Endothelial cell of umbilical vein (primary cell): ENCODE results near the gene KRT79. TPM values are rescaled to one million over a fixed set of nuclear protein-coding genes. Genes with fewer than 3 reads are reported as not detected.

ENCODE experiments used
- BruUV-seq: library from RNA; stranded (reverse); fragments of 400-500 nt; replicated peaks from 2 replicates; lab custom pipeline; 2021; lab: Mats Ljungman, UMichigan
- CTCF ChIA-PET: fragments of 300-600, 350-600 bp; sonication (Branson Sonifier 250); formaldehyde crosslinking; loops from one replicate; lab custom pipeline; 2021; ENCODE audit warnings: antibody characterized with exemption, inconsistent platforms; lab: Charles Lee
- POLR2A ChIA-PET: fragments of 300-600, 350-600 bp; sonication (Branson Sonifier 250); formaldehyde crosslinking; loops from one replicate; lab custom pipeline; 2021; ENCODE audit warnings: antibody characterized with exemption, inconsistent platforms; lab: Charles Lee
- DNase-seq: peaks from one replicate; pipeline ENCODE4 v3.0.0-alpha.2; 2011; ENCODE audit warnings: low read depth, low spot score
- FAIRE-seq: peaks from 2 replicates; lab custom pipeline; 2011; peaks lifted over from hg19 to GRCh38; lab: Jason Lieb, UNC
- H2AFZ ChIP-seq: 2 replicates; pipeline ENCODE4 v1.6.0; 2012; ENCODE audit warnings: low read depth, low read length, control low read depth, inconsistent platforms
- H3K27ac ChIP-seq: 2 replicates; pipeline ENCODE4 v1.5.1; 2011; ENCODE audit warnings: low read depth, mild to moderate bottlenecking, control low read depth, low read length, moderate library complexity; ENCODE audit not compliant: insufficient read depth
- H3K27me3 ChIP-seq, 2 experiments: 2 replicates each; pipeline versions ENCODE4 v1.6.0 to v1.6.1; 2011; ENCODE audit warnings: low read length in 2 of 2, mixed read lengths in 1 of 2; ENCODE audit not compliant: control insufficient read depth in 2 of 2, insufficient read depth in 2 of 2
- H3K36me3 ChIP-seq, 2 experiments: 2 replicates in 1 of 2; 3 replicates in 1 of 2; pipeline ENCODE4 v1.5.1; 2011; ENCODE audit warnings: low read length in 2 of 2, mild to moderate bottlenecking in 1 of 2, moderate library complexity in 1 of 2; ENCODE audit not compliant: control insufficient read depth in 2 of 2, insufficient read depth in 2 of 2; ENCODE audit errors: extremely low read depth in 1 of 2
- H3K4me1 ChIP-seq: 3 replicates; pipeline ENCODE4 v1.5.1; 2011; ENCODE audit warnings: mild to moderate bottlenecking, low read length; ENCODE audit not compliant: control insufficient read depth, insufficient read depth; ENCODE audit errors: extremely low read depth
- H3K4me2 ChIP-seq: 2 replicates; pipeline ENCODE4 v1.6.1; 2011; ENCODE audit warnings: low read length, control low read depth, mixed read lengths; ENCODE audit not compliant: insufficient read depth
- H3K4me3 ChIP-seq, 3 experiments: fragments of 200-600 bp in 1 of 3; sonication (generic), shearing (Covaris generic) in 1 of 3; replicated peaks in 1 of 3; 2 replicates each; pipeline ENCODE4 v1.5.1; 2011 to 2016; ENCODE audit warnings: control low read depth in 3 of 3, low read length in 3 of 3, mild to moderate bottlenecking in 2 of 3, inconsistent platforms in 1 of 3, low read depth in 1 of 3, moderate library complexity in 1 of 3; ENCODE audit not compliant: insufficient read depth in 1 of 3
- H3K79me2 ChIP-seq: 2 replicates; pipeline ENCODE4 v1.6.0; 2012; ENCODE audit warnings: low read length, inconsistent platforms; ENCODE audit not compliant: control insufficient read depth, insufficient read depth
- H3K9ac ChIP-seq: replicated peaks from 2 replicates; pipeline ENCODE3; 2011; ENCODE audit warnings: low read length, control low read depth; ENCODE audit not compliant: insufficient read depth; ENCODE audit errors: extremely low read depth
- H3K9me1 ChIP-seq: replicated peaks from 3 replicates; pipeline ENCODE4 v1.6.0; 2011; ENCODE audit warnings: mild to moderate bottlenecking, low read length; ENCODE audit not compliant: control insufficient read depth, insufficient read depth; ENCODE audit errors: extremely low read depth
- H3K9me3 ChIP-seq: replicated peaks from 2 replicates; pipeline ENCODE4 v1.5.1; 2012; ENCODE audit warnings: low read length, inconsistent platforms; ENCODE audit not compliant: control insufficient read depth, insufficient read depth
- H4K20me1 ChIP-seq: replicated peaks from 2 replicates; pipeline ENCODE3; 2011; ENCODE audit warnings: mild to moderate bottlenecking, low read length; ENCODE audit not compliant: control insufficient read depth, insufficient read depth; ENCODE audit errors: extremely low read depth
- EZH2 ChIP-seq: IDR thresholded peaks from 2 replicates; pipeline ENCODE4 v1.6.1; 2012; ENCODE audit warnings: borderline replicate concordance, low read depth, mild to moderate bottlenecking, moderate library complexity, low read length, inconsistent platforms; ENCODE audit not compliant: severe bottlenecking
- JUN ChIP-seq: IDR thresholded peaks from 2 replicates; pipeline ENCODE4 v1.6.1; 2011; ENCODE audit warnings: borderline replicate concordance, low read depth; ENCODE audit not compliant: insufficient read length, insufficient read depth
- POLR2A ChIP-seq: IDR thresholded peaks from 2 replicates; pipeline ENCODE4 v1.6.1; 2012; ENCODE audit warnings: low read depth, mild to moderate bottlenecking, control low read depth, low read length
- POLR2AphosphoS5 ChIP-seq: IDR thresholded peaks from 2 replicates; pipeline ENCODE4 v1.6.1; 2012; ENCODE audit warnings: low read depth, mild to moderate bottlenecking, control low read depth, low read length, moderate library complexity; ENCODE audit not compliant: insufficient read depth
- dilution Hi-C: fragments of 300-500 bp; cut with MboI; formaldehyde crosslinking; loops from one replicate; pipeline ENCODE4 v1.15.0; 2019; ENCODE audit warnings: low sequenced_read_pairs; ENCODE audit not compliant: extremely low pct_ligation_motif_present
- intact Hi-C: fragments of 100-400 bp; cut with micrococcal nuclease; formaldehyde crosslinking; loops from one replicate; pipeline ENCODE4 v1.10.0; 2022
- polyA plus RNA-seq, 4 experiments: library from polyadenylated mRNA; depleted of rRNA in 3 of 4; stranded (reverse) in 3 of 4; unstranded in 1 of 4; fragments of >200 nt; gene quantifications; 2 replicates each; pipeline versions ENCODE4 v1.2.1 to v1.2.3, GENCODE V29; 2011 to 2012; ENCODE audit warnings: missing spikeins in 1 of 4
- total RNA-seq: library from RNA; stranded (reverse); gene quantifications from 2 replicates; pipeline ENCODE4 v1.2.3, GENCODE V29; 2021
- TF ChIP-seq, protein P1 (sequence below), 2 donors: IDR thresholded peaks; 1 replicate in 1 of 2; 2 replicates in 1 of 2; pipeline ENCODE4 v1.5.1; 2011; ENCODE audit warnings: low read length in 2 of 2, mild to moderate bottlenecking in 2 of 2, moderate library complexity in 2 of 2, control low read depth in 1 of 2, inconsistent platforms in 1 of 2, low read depth in 1 of 2; ENCODE audit not compliant: insufficient read depth in 1 of 2; ENCODE audit errors: extremely low read depth in 1 of 2

KRT79 gene
- total and polyA plus RNA-seq, 2 donors (not counting 3 experiments of a cell fraction or from before 2014, with no cell fraction given) = not detected

DNA sequence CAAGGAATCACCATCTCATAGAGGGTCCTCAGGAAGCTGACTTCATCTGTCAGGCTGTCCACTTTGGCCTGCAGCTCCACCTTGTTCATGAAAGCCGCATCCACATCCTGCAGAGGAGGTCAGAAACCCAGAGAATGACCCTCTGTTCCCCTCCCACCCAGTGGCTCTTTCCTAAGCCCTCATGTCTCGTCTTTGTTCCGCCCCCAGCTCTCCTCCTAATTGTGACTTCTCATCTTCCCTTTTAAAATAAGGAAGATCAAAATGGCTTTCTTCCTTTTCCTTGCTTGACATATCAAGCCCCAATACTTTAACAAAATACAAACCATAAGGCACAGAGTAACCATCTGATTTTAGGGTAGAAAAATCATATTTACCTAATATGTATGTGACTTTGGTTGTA lies 61.3 kb downstream of the KRT79 start:
- H2AFZ ChIP-seq = no peak overlapping the region
- H3K4me2 ChIP-seq = no peak overlapping the region
- FAIRE-seq = no peak
- POLR2A ChIA-PET = no interaction called here
- CTCF ChIA-PET = interaction anchor here (1.1 kb wide), 1 partner anchor 403 kb away, joined by 3 read pairs; no protein-coding TSS in a partner anchor
- intact Hi-C loops (no loop called here), dilution Hi-C loops (no loop called here)
- no peak for DNase-seq
- no peak overlapping the region for H3K27ac ChIP-seq
- TF ChIP-seq, protein P1, sequence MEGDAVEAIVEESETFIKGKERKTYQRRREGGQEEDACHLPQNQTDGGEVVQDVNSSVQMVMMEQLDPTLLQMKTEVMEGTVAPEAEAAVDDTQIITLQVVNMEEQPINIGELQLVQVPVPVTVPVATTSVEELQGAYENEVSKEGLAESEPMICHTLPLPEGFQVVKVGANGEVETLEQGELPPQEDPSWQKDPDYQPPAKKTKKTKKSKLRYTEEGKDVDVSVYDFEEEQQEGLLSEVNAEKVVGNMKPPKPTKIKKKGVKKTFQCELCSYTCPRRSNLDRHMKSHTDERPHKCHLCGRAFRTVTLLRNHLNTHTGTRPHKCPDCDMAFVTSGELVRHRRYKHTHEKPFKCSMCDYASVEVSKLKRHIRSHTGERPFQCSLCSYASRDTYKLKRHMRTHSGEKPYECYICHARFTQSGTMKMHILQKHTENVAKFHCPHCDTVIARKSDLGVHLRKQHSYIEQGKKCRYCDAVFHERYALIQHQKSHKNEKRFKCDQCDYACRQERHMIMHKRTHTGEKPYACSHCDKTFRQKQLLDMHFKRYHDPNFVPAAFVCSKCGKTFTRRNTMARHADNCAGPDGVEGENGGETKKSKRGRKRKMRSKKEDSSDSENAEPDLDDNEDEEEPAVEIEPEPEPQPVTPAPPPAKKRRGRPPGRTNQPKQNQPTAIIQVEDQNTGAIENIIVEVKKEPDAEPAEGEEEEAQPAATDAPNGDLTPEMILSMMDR (IDR thresholded peaks at IDR 0.05; ENCODE audit: extremely low read depth in 1 of 2, insufficient read depth in 1 of 2, low read depth in 1 of 2, low read length in 2 of 2) = no peak
- no peaks in the 10 kb centered on the region for H3K9me3 ChIP-seq
- H4K20me1 ChIP-seq = no peaks in the 10 kb centered on the region
- BruUV-seq = no TSS peak
- H3K9ac ChIP-seq = no peak overlapping the region
- H3K4me1 ChIP-seq = no peaks in the 10 kb centered on the region
- H3K36me3 ChIP-seq = no peaks in the 10 kb centered on the region
- H3K79me2 ChIP-seq = no peaks in the 10 kb centered on the region
- H3K27me3 ChIP-seq = peaks cover 0 to 7% of the 10 kb centered on the region in 2 experiments
- no peaks in the 10 kb centered on the region for H3K9me1 ChIP-seq
- H3K4me3 ChIP-seq = no peak overlapping the region

DNA sequence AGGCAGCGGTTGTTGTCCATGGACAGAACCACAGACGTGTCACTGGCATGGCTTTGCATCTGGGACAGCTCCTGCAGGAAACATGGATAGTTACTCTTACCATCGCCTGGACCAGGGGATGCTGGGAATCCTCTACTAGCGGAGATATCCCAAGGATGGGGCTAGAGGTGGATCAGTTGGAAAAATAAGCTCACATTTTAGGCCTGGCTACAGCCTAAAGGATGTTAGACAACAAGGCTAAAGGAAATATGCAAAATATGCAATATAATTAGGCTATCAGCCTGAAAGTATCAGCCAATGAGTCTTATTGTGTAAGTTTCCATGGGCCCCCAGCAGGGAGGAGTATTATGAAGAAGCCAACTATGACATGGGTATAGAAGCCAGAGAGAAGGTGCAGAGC lies 61.9 kb downstream of the KRT79 start:
- Histone ChIP-seq H3K79me2 (no peaks in the 10 kb centered on the region), H2AFZ (no peak overlapping the region), H3K4me1 (no peaks in the 10 kb centered on the region), H3K4me2 (no peak overlapping the region), H3K4me3 (no peak overlapping the region), H4K20me1 (no peaks in the 10 kb centered on the region), H3K27ac (no peak overlapping the region), H3K9ac (no peak overlapping the region), H3K36me3 (no peaks in the 10 kb centered on the region), H3K9me3 (no peaks in the 10 kb centered on the region), H3K9me1 (no peaks in the 10 kb centered on the region), H3K27me3 (peaks cover 0 to 7% of the 10 kb centered on the region in 2 experiments)
- TF ChIP-seq, protein P1 (IDR thresholded peaks at IDR 0.05; ENCODE audit: extremely low read depth in 1 of 2, insufficient read depth in 1 of 2, low read depth in 1 of 2, low read length in 2 of 2) = no peak
- TF ChIP-seq EZH2 = no peak
- TF ChIP-seq POLR2A = no peak
- TF ChIP-seq JUN = no peak
- no peak for TF ChIP-seq POLR2AphosphoS5
- intact Hi-C loops (no loop called here), dilution Hi-C loops (no loop called here)
- ChIA-PET POLR2A (no interaction called here), CTCF (interaction anchor here (1.1 kb wide), 1 partner anchor 402 kb away, joined by 3 read pairs; no protein-coding TSS in a partner anchor)
- no peak for DNase-seq
- BruUV-seq = no TSS peak
- no peak for FAIRE-seq
